H9 (cell line): ENCODE results near the gene FOXO1. TPM values are rescaled to one million over a fixed set of nuclear protein-coding genes. Genes with fewer than 3 reads are reported as not detected.
A peak's percentile ranks its signal among the peaks of the same experiment; 100 is the strongest.

ENCODE experiments used
- DNase-seq: peaks from one replicate; pipeline ENCODE4 v3.0.0-alpha.2; 2017
- H2AFZ ChIP-seq: one replicate; pipeline ENCODE4 v1.6.1; 2013; ENCODE audit warnings: mild to moderate bottlenecking, low read length, control low read depth, moderate library complexity
- H2AK5ac ChIP-seq: 2 replicates; pipeline ENCODE4 v1.6.1; 2013; ENCODE audit warnings: low read length, control low read depth, mixed read lengths; ENCODE audit not compliant: insufficient read length
- H2BK120ac ChIP-seq: one replicate; pipeline ENCODE4 v1.6.1; 2013; ENCODE audit warnings: low read depth, mild to moderate bottlenecking, low read length, control low read depth, inconsistent platforms; ENCODE audit not compliant: poor library complexity, severe bottlenecking
- H2BK12ac ChIP-seq: 2 replicates; pipeline ENCODE4 v1.6.1; 2013; ENCODE audit warnings: low read length, control low read depth, mixed read lengths, low read depth; ENCODE audit not compliant: insufficient read length
- H2BK15ac ChIP-seq: 2 replicates; pipeline ENCODE4 v1.6.1; 2013; ENCODE audit warnings: low read depth, low read length, control low read depth
- H2BK20ac ChIP-seq: one replicate; pipeline ENCODE4 v1.6.1; 2013; ENCODE audit warnings: low read depth, mild to moderate bottlenecking, low read length, control low read depth, inconsistent platforms; ENCODE audit not compliant: poor library complexity, severe bottlenecking
- H2BK5ac ChIP-seq: 2 replicates; pipeline ENCODE4 v1.6.1; 2013; ENCODE audit warnings: low read length, control low read depth, mixed read lengths; ENCODE audit not compliant: insufficient read length
- H3K14ac ChIP-seq: 2 replicates; pipeline ENCODE4 v1.6.1; 2013; ENCODE audit warnings: low read length, control low read depth; ENCODE audit not compliant: insufficient read depth
- H3K18ac ChIP-seq: 2 replicates; pipeline ENCODE4 v1.6.1; 2013; ENCODE audit warnings: low read depth, mild to moderate bottlenecking, mixed read lengths, low read length, control low read depth; ENCODE audit not compliant: insufficient read length
- H3K23ac ChIP-seq: 2 replicates; pipeline ENCODE4 v1.6.1; 2013; ENCODE audit warnings: low read length, control low read depth, mixed read lengths, low read depth; ENCODE audit not compliant: insufficient read length
- H3K23me2 ChIP-seq: 2 replicates; pipeline ENCODE4 v1.6.1; 2013; ENCODE audit warnings: low read depth, mild to moderate bottlenecking, mixed read lengths, low read length, control low read depth; ENCODE audit not compliant: insufficient read length, poor library complexity, severe bottlenecking
- H3K27ac ChIP-seq: 2 replicates; pipeline ENCODE4 v1.5.1; 2013; ENCODE audit warnings: low read length, control low read depth, mixed read lengths, low read depth; ENCODE audit not compliant: insufficient read length
- H3K27me3 ChIP-seq: 2 replicates; pipeline ENCODE4 v1.6.1; 2013; ENCODE audit warnings: low read length, control low read depth, inconsistent platforms; ENCODE audit not compliant: insufficient read depth
- H3K4ac ChIP-seq: 2 replicates; pipeline ENCODE4 v1.6.1; 2013; ENCODE audit warnings: low read depth, mild to moderate bottlenecking, control low read depth, inconsistent platforms, low read length, moderate library complexity
- H3K4me1 ChIP-seq: 2 replicates; pipeline ENCODE4 v1.6.1; 2013; ENCODE audit warnings: low read length, control low read depth, inconsistent platforms; ENCODE audit not compliant: insufficient read depth
- H3K4me2 ChIP-seq: 2 replicates; pipeline ENCODE4 v1.6.1; 2013; ENCODE audit warnings: low read length, control low read depth, mixed read lengths; ENCODE audit not compliant: insufficient read length, insufficient read depth
- H3K56ac ChIP-seq: 2 replicates; pipeline ENCODE4 v1.6.1; 2013; ENCODE audit warnings: low read depth, mild to moderate bottlenecking, mixed read lengths, low read length, control low read depth; ENCODE audit not compliant: insufficient read length
- H3K79me1 ChIP-seq: 2 replicates; pipeline ENCODE4 v1.6.1; 2013; ENCODE audit warnings: low read depth, mild to moderate bottlenecking, moderate library complexity, low read length, control low read depth, inconsistent platforms; ENCODE audit not compliant: insufficient read depth, poor library complexity, severe bottlenecking
- H3K79me2 ChIP-seq: 2 replicates; pipeline ENCODE4 v1.6.1; 2013; ENCODE audit warnings: low read length, control low read depth, inconsistent platforms; ENCODE audit not compliant: insufficient read depth
- H3K9ac ChIP-seq: 2 replicates; pipeline ENCODE4 v1.6.1; 2013; ENCODE audit warnings: low read length, control low read depth, mixed read lengths; ENCODE audit not compliant: insufficient read length; ENCODE audit errors: extremely low read depth
- H3K9me3 ChIP-seq: one replicate; pipeline ENCODE4 v1.6.1; 2013; ENCODE audit warnings: low read depth, low read length, inconsistent platforms; ENCODE audit not compliant: control insufficient read depth
- H3T11ph ChIP-seq: one replicate; pipeline ENCODE4 v1.6.1; 2013; ENCODE audit warnings: mild to moderate bottlenecking, low read length, control low read depth, inconsistent platforms
- H4K20me1 ChIP-seq: one replicate; pipeline ENCODE4 v1.6.1; 2013; ENCODE audit not compliant: control insufficient read depth, insufficient read length, insufficient read depth
- H4K5ac ChIP-seq: 2 replicates; pipeline ENCODE4 v1.6.1; 2013; ENCODE audit warnings: low read depth, mild to moderate bottlenecking, mixed read lengths, low read length, control low read depth; ENCODE audit not compliant: insufficient read length
- H4K8ac ChIP-seq: replicated peaks from 2 replicates; pipeline ENCODE4 v1.6.1; 2013; ENCODE audit warnings: low read length, control low read depth, mixed read lengths, low read depth; ENCODE audit not compliant: insufficient read length
- H4K91ac ChIP-seq: 2 replicates; pipeline ENCODE4 v1.6.1; 2013; ENCODE audit warnings: low read depth, mild to moderate bottlenecking, moderate library complexity, mixed read lengths, low read length, control low read depth; ENCODE audit not compliant: insufficient read length
- H3K27ac Mint-ChIP-seq, 3 experiments: 2 replicates in 2 of 3; 3 replicates in 1 of 3; pipeline ENCODE4 v1.8.0; 2020 to 2021; ENCODE audit warnings: mixed read lengths in 3 of 3, mild to moderate bottlenecking in 1 of 3, moderate library complexity in 1 of 3
- H3K27me3 Mint-ChIP-seq: 2 replicates; pipeline ENCODE4 v1.8.0; 2021; ENCODE audit warnings: low read depth, mild to moderate bottlenecking, moderate library complexity, mixed read lengths
- H3K36me3 Mint-ChIP-seq, 3 experiments: 2 replicates in 2 of 3; 3 replicates in 1 of 3; pipeline ENCODE4 v1.8.0; 2020 to 2021; ENCODE audit warnings: low read depth in 3 of 3, mixed read lengths in 3 of 3; ENCODE audit not compliant: insufficient read depth in 1 of 3
- H3K4me1 Mint-ChIP-seq, 2 experiments: 2 replicates each; pipeline ENCODE4 v1.8.0; 2020; ENCODE audit warnings: mixed read lengths in 2 of 2
- H3K4me3 Mint-ChIP-seq, 2 experiments: 2 replicates in 1 of 2; 3 replicates in 1 of 2; pipeline ENCODE4 v1.8.0; 2020 to 2021; ENCODE audit warnings: mild to moderate bottlenecking in 2 of 2, mixed read lengths in 2 of 2, moderate library complexity in 1 of 2
- H3K9me3 Mint-ChIP-seq, 2 experiments: 2 replicates in 1 of 2; 3 replicates in 1 of 2; pipeline ENCODE4 v1.8.0; 2020; ENCODE audit warnings: mild to moderate bottlenecking in 2 of 2, mixed read lengths in 2 of 2, moderate library complexity in 1 of 2
- WGBS: extraction: QIAGEN DNeasy Blood & Tissue Kit; methylation state at CpG from one replicate; pipeline ENCODE4 v1.1.7; 2013; ENCODE audit warnings: missing lambda C conversion rate, low lambda C conversion rate, mixed read lengths; ENCODE audit not compliant: insufficient read length; ENCODE audit errors: extremely low coverage; 5-methylcytosine and 5-hydroxymethylcytosine counted together
- total RNA-seq: library from RNA; stranded (reverse); gene quantifications from 2 replicates; pipeline ENCODE4 v1.2.1, GENCODE V29; 2021
- TF ChIP-seq, protein P1 (sequence below): fragments of 200-600 bp; sonication (generic); conservative IDR thresholded peaks from 3 replicates; pipeline ENCODE4 v1.8.0; 2021; ENCODE audit warnings: antibody characterized with exemption, mild to moderate bottlenecking

Gene FOXO1
- total RNA-seq, 1 experiment from 2014 or later, result 44.6 TPM

DNA sequence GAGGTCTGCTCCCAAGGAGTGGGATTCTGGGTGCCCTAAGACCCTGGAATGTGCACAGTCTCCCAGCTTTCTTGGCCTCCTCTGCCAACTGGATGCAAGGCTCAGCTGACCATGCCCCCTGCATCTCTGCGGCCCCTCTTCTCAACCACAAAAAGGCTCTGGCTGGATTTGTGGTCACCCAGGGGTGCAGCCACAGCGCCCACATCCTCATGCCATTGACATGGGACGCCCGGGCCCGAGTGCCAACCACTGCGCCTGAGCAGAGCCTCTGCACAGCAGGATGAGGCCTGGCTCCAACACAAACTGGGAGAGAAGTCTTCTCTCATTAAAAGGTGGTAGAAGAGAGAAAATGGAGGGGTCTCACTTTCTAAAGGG lies 103.5 kb downstream of the FOXO1 start:
- H3K36me3 Mint-ChIP-seq, result peaks cover 18 to 27% (median 25%) of the 10 kb centered on the region in 3 experiments
- Histone ChIP-seq H2AFZ (no peak overlapping the region), H4K5ac (no peak overlapping the region), H2BK15ac (no peak overlapping the region), H4K91ac (no peak overlapping the region), H3K23ac (no peak overlapping the region), H3K9ac (no peak overlapping the region), H3K56ac (no peak overlapping the region), H3K14ac (no peak overlapping the region), H3K4me2 (no peak overlapping the region), H3K4ac (no peak overlapping the region), H3T11ph (no peak overlapping the region), H2BK12ac (no peak overlapping the region), H4K8ac (no peak overlapping the region), H3K79me1 (peaks cover 14% of the 10 kb centered on the region), H3K18ac (no peak overlapping the region), H2AK5ac (no peak overlapping the region), H3K27ac (no peak overlapping the region), H3K23me2 (no peaks in the 10 kb centered on the region), H4K20me1 (peaks cover 3% of the 10 kb centered on the region), H2BK20ac (no peak overlapping the region), H3K4me1 (peaks cover 3% of the 10 kb centered on the region; the same call in 1 of the 2 replicates), H3K9me3 (no peaks in the 10 kb centered on the region), H2BK5ac (no peak overlapping the region), H2BK120ac (no peak overlapping the region), H3K27me3 (no peaks in the 10 kb centered on the region), H3K79me2 (peaks cover 39% of the 10 kb centered on the region; the same call in 1 of the 2 replicates)
- no peak overlapping the region for H3K4me3 Mint-ChIP-seq
- peaks cover 46 to 49% of the 10 kb centered on the region in 2 experiments for H3K4me1 Mint-ChIP-seq
- H3K9me3 Mint-ChIP-seq, result no peaks in the 10 kb centered on the region
- H3K27ac Mint-ChIP-seq, result peak overlapping the region in 2 of 3 experiments; percentile 63 to 82; a peak in 4 of 7 replicates
- no CpG with 5 or more reads among the region's 6 CpGs for WGBS
- DNase-seq, result no peak
- no peaks in the 10 kb centered on the region for H3K27me3 Mint-ChIP-seq
- TF ChIP-seq, protein P1, sequence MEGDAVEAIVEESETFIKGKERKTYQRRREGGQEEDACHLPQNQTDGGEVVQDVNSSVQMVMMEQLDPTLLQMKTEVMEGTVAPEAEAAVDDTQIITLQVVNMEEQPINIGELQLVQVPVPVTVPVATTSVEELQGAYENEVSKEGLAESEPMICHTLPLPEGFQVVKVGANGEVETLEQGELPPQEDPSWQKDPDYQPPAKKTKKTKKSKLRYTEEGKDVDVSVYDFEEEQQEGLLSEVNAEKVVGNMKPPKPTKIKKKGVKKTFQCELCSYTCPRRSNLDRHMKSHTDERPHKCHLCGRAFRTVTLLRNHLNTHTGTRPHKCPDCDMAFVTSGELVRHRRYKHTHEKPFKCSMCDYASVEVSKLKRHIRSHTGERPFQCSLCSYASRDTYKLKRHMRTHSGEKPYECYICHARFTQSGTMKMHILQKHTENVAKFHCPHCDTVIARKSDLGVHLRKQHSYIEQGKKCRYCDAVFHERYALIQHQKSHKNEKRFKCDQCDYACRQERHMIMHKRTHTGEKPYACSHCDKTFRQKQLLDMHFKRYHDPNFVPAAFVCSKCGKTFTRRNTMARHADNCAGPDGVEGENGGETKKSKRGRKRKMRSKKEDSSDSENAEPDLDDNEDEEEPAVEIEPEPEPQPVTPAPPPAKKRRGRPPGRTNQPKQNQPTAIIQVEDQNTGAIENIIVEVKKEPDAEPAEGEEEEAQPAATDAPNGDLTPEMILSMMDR, result no peak
